OCI-LY3 (cell line): ENCODE results near the gene TMEM198.

ENCODE experiments used
- H2AFZ ChIP-seq: fragments of 200-600, 300-600 bp; shearing (Covaris generic); 2 replicates; pipeline ENCODE4 v1.6.0; 2014; ENCODE audit warnings: antibody characterized with exemption, low read depth, low read length
- H3K27ac ChIP-seq: fragments of 200-600, 300-600 bp; sonication (generic); 2 replicates; pipeline ENCODE4 v1.5.1; 2014; ENCODE audit warnings: mild to moderate bottlenecking, low read length, moderate library complexity, mixed read lengths
- H3K27me3 ChIP-seq: fragments of 200-600, 300-600 bp; sonication (generic); 2 replicates; pipeline ENCODE4 v1.6.1; 2014; ENCODE audit warnings: low read depth, low read length, mixed read lengths
- H3K36me3 ChIP-seq: fragments of 200-600, 300-600 bp; sonication (generic); replicated peaks from 2 replicates; pipeline ENCODE3; 2014; ENCODE audit warnings: low read depth, low read length, mixed read lengths
- H3K4me1 ChIP-seq: fragments of 300-600, 200-600 bp; sonication (generic); 2 replicates; pipeline ENCODE4 v1.6.1; 2014; ENCODE audit warnings: low read length, mixed read lengths
- H3K4me2 ChIP-seq: fragments of 200-600, 300-600 bp; sonication (generic); 2 replicates; pipeline ENCODE4 v1.6.1; 2014; ENCODE audit warnings: low read length, mixed read lengths
- H3K4me3 ChIP-seq: fragments of 300-600, 200-600 bp; sonication (generic); 2 replicates; pipeline ENCODE4 v1.5.1; 2014; ENCODE audit warnings: antibody characterized with exemption, mild to moderate bottlenecking, low read length, moderate library complexity
- H3K79me2 ChIP-seq: fragments of 300-600, 200-600 bp; shearing (Covaris generic); 2 replicates; pipeline ENCODE4 v1.6.1; 2014; ENCODE audit warnings: mild to moderate bottlenecking, low read length, mixed read lengths
- H3K9ac ChIP-seq: fragments of 300-600, 200-600 bp; shearing (Covaris generic); 2 replicates; pipeline ENCODE4 v1.6.0; 2014; ENCODE audit warnings: mild to moderate bottlenecking, low read length, moderate library complexity
- H3K9me3 ChIP-seq: fragments of 200-600, 300-600 bp; shearing (Covaris generic); 2 replicates; pipeline ENCODE4 v1.6.1; 2014; ENCODE audit warnings: low read length, mixed read lengths; ENCODE audit not compliant: insufficient read depth
- H4K20me1 ChIP-seq: fragments of 200-600, 300-600 bp; sonication (generic); 2 replicates; pipeline ENCODE4 v1.6.1; 2016; ENCODE audit warnings: low read length, mixed read lengths; ENCODE audit not compliant: insufficient read depth
- CTCF ChIP-seq: fragments of 200-600, 300-600 bp; sonication (generic); IDR thresholded peaks from 2 replicates; pipeline ENCODE4 v1.5.1; 2014; ENCODE audit warnings: antibody characterized with exemption, low read length, low read depth
- EZH2phosphoT487 ChIP-seq: fragments of 200-600 bp; shearing (Covaris generic); IDR thresholded peaks from 2 replicates; pipeline ENCODE4 v1.6.1; 2018; ENCODE audit warnings: antibody characterized with exemption, mixed run types, low read depth

The TMEM198 gene

DNA sequence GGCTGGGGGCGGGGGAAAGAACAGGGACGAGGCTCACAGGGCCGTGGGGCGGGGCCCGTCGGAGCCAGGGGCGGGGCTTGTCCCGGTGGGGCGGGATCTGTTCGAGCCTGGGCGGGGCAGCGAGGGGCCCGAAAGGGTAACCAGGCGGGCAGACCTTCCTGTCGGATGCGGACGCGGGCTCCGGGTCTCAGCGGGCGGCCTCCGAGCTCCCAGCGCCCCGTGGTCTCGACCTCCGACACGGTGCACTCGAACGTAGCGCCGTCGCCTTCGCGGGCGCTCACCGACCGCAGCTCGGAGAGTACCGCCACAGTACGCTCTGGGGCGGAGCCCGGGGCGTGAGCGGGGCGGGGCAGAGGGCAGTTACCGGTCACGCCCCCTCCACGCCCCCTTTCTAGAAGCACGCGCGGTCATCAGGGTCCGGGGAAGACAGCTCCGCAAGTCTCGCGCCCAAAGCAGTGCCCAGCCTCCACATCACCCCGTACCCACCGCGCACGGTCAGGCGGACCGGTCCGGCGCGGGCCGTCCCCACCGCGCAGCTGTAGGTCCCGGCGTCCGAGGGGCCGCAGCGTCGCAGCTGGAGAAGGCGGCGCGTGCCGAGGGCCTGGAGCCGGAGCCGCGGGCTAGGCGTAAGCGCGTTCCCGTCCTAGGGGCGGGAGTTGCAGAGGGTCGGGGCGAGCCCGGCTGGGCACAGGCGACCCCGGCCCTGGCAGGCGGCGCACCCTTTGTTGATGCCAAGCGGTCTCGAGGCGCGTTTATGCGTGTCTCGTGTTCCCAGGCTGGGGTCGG is 8.7 kb downstream of the TMEM198 start:
- TF ChIP-seq CTCF, result no peak
- Histone ChIP-seq H2AFZ (no peak overlapping the region), H3K4me2 (no peak overlapping the region), H3K4me1 (no peaks in the 10 kb centered on the region), H3K9me3 (no peaks in the 10 kb centered on the region), H3K27ac (no peak overlapping the region), H3K36me3 (no peaks in the 10 kb centered on the region), H3K4me3 (no peak overlapping the region), H4K20me1 (no peaks in the 10 kb centered on the region), H3K9ac (no peak overlapping the region), H3K79me2 (no peaks in the 10 kb centered on the region), H3K27me3 (no peaks in the 10 kb centered on the region)

GRCh38 chr2:219553168-219553417 is 9.3 kb downstream of the TMEM198 start:
- no peak for TF ChIP-seq CTCF
- no peak for TF ChIP-seq EZH2phosphoT487
- Histone ChIP-seq H3K27ac (no peak overlapping the region), H3K4me1 (no peaks in the 10 kb centered on the region), H4K20me1 (no peaks in the 10 kb centered on the region), H3K27me3 (no peaks in the 10 kb centered on the region), H3K4me3 (no peak overlapping the region), H2AFZ (no peak overlapping the region), H3K9me3 (no peaks in the 10 kb centered on the region), H3K36me3 (no peaks in the 10 kb centered on the region), H3K4me2 (no peak overlapping the region), H3K9ac (no peak overlapping the region), H3K79me2 (no peaks in the 10 kb centered on the region)

- H3K4me1 ChIP-seq, result no peaks in the 10 kb centered on the region
- no peak overlapping the region for H2AFZ ChIP-seq
- H3K79me2 ChIP-seq, result no peaks in the 10 kb centered on the region
- H3K9ac ChIP-seq, result no peak overlapping the region
- H3K4me2 ChIP-seq, result no peak overlapping the region
- H3K27me3 ChIP-seq, result no peaks in the 10 kb centered on the region
- TF ChIP-seq EZH2phosphoT487 (no peak), CTCF (no peak)
- no peaks in the 10 kb centered on the region for H4K20me1 ChIP-seq
- H3K9me3 ChIP-seq, result no peaks in the 10 kb centered on the region
- no peak overlapping the region for H3K27ac ChIP-seq
- no peaks in the 10 kb centered on the region for H3K36me3 ChIP-seq
- H3K4me3 ChIP-seq, result no peak overlapping the region
Measured at GRCh38 chr2:219553463-219553963, 9.7 kb downstream of the TMEM198 start.

DNA sequence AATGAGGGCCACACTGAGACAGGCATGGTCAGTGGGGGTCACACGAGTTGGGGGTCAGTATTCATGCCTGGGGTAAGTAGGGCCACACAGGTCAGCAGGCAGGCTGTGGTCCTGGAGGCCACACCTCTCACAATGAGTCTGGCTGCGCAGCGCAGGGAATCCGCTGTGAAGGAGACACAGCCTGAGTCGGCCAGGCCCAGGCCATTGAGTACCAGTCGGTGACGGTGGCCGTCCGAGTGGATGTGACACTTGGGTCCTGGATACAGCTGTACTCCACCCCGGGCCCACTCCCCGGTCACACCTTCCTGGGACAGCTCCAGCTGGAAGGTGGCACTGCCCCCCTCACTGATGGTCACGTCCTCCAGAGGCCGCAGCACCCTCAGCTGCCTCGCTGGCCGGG is 10.5 kb downstream of the TMEM198 start:
- no peaks in the 10 kb centered on the region for H3K27me3 ChIP-seq
- no peak for TF ChIP-seq CTCF
- TF ChIP-seq EZH2phosphoT487, result no peak
- H2AFZ ChIP-seq, result no peak overlapping the region
- H3K4me3 ChIP-seq, result no peak overlapping the region
- no peak overlapping the region for H3K4me2 ChIP-seq
- no peaks in the 10 kb centered on the region for H3K36me3 ChIP-seq
- H3K27ac ChIP-seq, result no peak overlapping the region
- H3K4me1 ChIP-seq, result no peaks in the 10 kb centered on the region
- H3K9me3 ChIP-seq, result no peaks in the 10 kb centered on the region
- H4K20me1 ChIP-seq, result no peaks in the 10 kb centered on the region
- no peak overlapping the region for H3K9ac ChIP-seq
- no peaks in the 10 kb centered on the region for H3K79me2 ChIP-seq
